Posterior cingulate gyrus (tissue), 11 donors: ENCODE results near the gene NOM1.
"Not testable (repeated sequence)": the region's sequence is repeated elsewhere in the genome, so short reads cannot be mapped to it uniquely, and the experiment has no call there.

Experiments
- DNase-seq, 10 donors: peaks; one replicate each; pipeline versions ENCODE4 v3.0.0 to v3.0.0-alpha.2; 2020 to 2021; ENCODE audit warnings: mixed read lengths in 3 of 10
- intact Hi-C: fragments of 100-400 bp; cut with DNase I; formaldehyde crosslinking; loops from one replicate; pipeline ENCODE4 v1.15.1; 2023

NOM1 gene, protein sequence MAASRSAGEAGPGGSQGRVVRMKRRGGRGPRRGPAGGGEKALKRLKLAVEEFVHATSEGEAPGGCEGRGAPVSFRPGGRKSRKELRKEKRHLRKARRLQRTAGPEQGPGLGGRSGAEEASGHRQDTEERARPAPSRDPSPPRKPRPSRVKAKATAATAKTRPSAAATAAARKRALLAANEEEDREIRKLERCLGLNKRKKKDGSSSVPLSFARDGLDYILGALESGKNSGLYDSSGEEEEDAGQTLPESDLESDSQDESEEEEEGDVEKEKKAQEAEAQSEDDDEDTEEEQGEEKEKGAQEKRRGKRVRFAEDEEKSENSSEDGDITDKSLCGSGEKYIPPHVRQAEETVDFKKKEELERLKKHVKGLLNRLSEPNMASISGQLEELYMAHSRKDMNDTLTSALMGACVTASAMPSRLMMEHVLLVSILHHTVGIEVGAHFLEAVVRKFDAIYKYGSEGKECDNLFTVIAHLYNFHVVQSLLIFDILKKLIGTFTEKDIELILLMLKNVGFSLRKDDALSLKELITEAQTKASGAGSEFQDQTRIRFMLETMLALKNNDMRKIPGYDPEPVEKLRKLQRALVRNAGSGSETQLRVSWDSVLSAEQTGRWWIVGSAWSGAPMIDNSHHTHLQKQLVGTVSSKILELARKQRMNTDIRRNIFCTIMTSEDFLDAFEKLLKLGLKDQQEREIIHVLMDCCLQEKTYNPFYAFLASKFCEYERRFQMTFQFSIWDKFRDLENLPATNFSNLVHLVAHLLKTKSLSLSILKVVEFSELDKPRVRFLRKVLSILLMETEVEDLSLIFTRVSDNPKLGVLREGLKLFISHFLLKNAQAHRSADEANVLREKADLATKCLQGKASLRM

DNA sequence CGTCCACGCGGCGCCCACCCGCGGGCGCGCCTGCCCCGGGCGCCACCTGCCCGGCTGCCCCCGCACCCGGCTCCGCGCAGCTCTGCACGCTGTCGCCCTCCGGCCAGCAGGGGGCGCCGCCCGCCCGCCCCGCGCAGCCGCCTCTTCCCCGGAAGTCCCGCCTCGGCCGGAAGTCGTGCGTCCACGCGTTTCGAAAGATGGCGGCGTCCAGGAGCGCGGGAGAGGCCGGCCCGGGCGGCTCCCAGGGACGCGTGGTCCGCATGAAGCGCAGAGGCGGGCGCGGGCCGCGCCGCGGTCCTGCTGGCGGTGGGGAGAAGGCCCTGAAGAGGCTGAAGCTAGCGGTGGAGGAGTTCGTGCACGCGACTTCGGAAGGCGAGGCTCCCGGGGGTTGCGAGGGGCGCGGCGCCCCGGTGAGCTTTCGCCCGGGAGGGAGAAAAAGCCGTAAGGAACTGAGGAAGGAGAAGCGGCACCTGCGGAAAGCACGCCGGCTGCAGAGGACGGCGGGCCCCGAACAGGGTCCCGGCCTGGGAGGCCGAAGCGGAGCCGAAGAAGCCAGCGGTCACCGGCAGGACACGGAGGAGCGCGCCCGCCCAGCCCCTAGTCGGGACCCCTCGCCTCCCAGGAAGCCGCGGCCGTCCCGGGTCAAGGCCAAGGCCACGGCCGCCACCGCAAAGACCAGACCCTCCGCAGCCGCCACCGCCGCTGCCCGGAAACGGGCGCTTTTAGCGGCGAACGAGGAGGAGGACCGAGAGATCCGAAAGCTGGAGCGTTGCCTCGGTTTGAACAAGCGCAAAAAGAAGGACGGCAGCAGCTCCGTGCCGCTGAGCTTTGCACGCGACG lies at the start of gene NOM1:
NOM1 (plus strand) TSS at position 172 of the 840 bp plus-strand sequence; CDS start at position 198, 26 bp downstream.
- intact Hi-C loops, result loop anchor here (5.0 to 10.0 kb wide), 2 partner anchors 57 to 385 kb away; partner anchors contain the start of genes DNAJB6 and LMBR1
- DNase-seq, result peak; percentile 77 to 98 (median 88)

DNA sequence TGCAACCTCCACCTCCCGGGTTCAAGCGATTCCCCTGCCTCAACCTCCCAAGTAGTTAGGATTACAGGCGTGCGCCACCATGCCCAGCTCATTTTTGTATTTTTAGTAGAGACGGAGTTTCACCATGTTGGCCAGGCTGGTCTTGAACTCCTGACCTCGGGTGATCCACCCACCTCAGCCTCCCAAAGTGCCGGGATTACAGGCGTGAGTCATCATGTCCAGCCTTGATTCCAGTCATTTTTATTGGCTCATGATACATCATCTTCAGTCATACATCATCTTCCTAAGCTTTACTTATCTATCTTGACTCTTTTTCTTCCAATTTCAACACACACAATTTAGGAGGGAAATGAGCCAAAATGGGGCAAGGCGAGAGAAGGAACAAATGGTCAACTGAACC lies 49.4 kb upstream of the NOM1 start:
- intact Hi-C loops, result not testable (repeated sequence)

DNA sequence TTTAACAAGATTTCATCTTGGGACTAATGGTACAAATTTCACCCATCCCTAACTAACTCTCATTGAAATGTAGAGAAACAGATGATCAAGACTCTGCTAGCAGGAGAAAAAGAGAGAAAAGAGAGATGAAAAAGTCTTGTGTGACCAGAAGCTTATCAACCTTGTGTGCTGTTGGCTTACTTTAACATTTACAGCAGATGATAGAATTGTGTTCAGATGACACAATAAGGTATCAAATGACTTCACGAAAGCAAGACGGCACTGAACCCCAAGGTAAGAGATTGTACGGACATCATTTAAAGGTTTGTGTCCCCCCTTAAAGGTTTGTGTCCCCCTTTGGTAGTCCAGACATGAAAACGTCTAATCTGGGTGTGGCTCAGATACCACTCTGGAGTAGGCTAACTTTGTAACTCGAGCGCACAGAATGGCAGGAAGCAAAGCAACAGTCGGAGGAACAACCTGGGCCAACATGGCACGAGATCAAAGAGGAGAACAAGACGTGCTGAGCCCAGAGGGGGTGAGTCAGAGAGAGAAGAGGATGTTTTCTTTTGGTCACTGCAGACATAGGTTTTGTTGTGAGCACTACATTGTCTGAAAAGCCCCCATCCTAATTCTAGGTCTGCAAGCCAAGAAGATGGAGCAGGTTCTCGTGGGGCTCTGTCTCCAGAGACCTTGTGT lies 46.1 kb upstream of the NOM1 start:
- DNase-seq, result no peak
- intact Hi-C loops, result no loop called here

More for the DNA sequence above, 49.4 kb upstream of the NOM1 start:
- not testable (repeated sequence) for DNase-seq

DNA sequence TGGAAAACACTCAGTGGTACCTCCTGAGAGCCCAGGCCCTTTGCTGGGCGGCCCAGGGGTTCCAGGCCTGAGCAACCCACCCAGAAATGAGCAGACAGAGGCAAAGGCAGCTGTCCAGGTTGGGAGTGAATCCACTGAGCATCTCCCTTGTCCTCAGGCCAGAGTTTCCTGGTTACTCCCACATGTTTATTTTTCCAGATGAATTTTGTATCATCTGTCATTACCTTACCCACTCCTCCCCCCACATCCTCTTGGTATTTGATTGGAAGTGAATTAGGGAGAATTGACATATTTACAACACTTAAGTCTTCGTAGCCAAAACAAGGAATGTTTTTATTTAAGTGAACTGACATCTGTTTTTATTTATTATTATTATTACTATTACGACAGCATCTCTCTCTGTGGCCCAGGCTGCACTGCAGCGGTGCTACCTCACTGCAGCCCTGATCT lies 43.3 kb upstream of the NOM1 start:
- no peak for DNase-seq
- intact Hi-C loops, result no loop called here

DNA sequence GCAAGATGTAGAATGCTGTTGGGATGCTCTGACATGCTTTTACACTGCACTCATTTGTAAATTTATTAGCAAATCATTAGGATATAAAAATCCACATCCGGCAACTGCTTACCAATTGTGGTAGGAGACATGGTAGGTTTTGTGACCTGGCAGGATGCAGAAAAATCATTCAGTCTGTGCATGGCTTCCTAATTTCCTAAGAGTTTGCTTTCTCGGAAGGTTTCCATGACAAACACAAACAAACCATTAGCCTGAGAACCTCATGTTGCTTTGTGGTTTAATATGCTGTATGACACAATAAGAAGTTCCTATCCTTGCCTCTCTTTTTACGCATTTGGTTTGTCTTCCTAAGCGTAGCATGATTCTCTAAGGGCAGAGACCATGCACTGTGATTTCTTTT lies 41.9 kb upstream of the NOM1 start:
- intact Hi-C loops, result loop anchor here (2.0 kb wide), 1 partner anchor 343 kb away; no protein-coding TSS in a partner anchor
- DNase-seq, result no peak

DNA sequence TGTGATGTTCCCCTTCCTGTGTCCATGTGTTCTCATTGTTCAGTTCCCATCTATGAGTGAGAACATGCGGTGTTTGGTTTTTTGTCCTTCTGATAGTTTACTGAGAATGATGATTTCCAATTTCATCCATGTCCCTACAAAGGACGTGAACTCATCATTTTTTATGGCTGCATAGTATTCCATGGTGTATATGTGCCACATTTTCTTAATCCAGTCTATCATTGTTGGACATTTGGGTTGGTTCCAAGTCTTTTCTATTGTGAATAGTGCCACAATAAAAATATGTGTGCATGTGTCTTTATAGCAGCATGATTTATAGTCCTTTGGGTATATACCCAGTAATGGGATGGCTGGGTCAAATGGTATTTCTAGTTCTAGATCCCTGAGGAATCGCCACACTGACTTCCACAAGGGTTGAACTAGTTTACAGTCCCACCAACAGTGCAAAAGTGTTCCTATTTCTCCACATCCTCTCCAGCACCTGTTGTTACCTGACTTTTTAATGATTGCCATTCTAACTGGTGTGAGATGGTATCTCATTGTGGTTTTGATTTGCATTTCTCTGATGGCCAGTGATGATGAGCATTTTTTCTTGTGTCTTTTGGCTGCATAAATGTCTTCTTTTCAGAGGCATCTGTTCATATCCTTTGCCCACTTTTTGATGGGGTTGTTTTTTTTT lies 39.8 kb upstream of the NOM1 start:
- DNase-seq, result not testable (repeated sequence)
- intact Hi-C loops, result loop anchor here (2.0 kb wide), 1 partner anchor 341 kb away; no protein-coding TSS in a partner anchor

DNA sequence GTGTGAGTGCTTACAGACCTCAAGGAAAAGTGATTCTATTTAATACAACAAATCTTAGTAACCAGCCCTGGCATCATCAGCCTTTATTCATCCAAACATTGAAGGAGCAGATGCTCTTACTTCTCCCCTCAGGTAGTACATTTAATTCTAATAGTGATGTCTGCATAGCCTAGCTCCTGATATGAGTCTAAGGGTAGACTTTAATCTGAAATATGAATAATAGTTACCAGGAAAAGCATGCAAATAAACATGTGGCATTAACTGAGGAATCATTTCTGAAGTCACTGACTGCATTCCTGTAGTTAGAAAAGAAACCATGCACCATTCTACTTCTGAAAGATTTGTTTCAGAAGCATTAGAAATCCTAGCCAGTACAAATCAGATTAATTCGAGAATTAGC lies 30.9 kb upstream of the NOM1 start:
- intact Hi-C loops, result no loop called here
- DNase-seq, result no peak

DNA sequence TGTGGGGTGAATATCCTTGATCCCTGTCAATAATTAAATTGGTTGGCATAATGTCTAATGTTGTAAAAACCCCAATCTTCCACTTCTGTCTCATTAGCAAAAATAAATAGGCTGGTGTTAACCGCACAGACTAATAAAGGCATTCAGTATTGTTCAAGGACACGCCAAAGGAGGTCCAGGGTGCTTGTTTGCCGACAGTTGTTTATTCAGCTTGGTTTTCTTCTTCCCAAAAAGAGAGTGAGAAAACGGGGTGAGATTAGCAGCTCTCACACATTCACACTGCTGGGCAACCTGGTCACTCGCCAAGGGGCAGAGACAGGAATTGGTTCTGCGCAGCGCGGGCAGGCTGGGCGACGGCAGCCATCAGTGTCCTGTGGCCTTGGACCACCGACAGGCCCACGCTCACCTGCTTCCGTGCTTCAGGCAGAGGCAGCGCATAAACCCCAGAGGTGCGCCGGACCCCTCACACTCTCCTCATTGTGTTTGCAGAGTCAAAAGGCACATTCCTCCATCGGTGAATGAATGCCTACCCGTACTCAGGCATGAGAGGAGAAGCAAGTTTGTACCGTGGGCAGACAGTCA lies 30.3 kb upstream of the NOM1 start:
- DNase-seq, result peak in 1 of 10 donors; percentile 57
- intact Hi-C loops, result no loop called here

DNA sequence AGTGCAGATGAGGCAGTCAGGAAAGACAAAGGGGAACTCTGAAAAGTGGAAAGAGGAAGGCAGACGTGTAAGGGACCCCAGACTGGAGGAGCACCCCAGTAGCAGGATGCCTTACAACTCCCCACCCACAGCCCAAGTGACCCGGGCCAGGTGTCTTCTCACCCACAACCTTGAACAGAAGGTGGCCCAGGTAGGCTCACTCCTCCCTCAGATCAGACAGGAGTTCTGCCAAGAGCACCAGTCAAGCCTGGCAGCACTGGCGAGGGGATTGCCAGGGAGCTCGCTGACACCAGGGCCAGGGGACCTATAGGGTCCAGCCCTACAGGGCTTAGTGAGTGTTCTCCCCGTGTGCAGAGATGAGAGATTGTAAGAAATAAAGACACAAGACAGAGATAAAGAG lies 29.4 kb upstream of the NOM1 start:
- intact Hi-C loops, result no loop called here
- no peak for DNase-seq

DNA sequence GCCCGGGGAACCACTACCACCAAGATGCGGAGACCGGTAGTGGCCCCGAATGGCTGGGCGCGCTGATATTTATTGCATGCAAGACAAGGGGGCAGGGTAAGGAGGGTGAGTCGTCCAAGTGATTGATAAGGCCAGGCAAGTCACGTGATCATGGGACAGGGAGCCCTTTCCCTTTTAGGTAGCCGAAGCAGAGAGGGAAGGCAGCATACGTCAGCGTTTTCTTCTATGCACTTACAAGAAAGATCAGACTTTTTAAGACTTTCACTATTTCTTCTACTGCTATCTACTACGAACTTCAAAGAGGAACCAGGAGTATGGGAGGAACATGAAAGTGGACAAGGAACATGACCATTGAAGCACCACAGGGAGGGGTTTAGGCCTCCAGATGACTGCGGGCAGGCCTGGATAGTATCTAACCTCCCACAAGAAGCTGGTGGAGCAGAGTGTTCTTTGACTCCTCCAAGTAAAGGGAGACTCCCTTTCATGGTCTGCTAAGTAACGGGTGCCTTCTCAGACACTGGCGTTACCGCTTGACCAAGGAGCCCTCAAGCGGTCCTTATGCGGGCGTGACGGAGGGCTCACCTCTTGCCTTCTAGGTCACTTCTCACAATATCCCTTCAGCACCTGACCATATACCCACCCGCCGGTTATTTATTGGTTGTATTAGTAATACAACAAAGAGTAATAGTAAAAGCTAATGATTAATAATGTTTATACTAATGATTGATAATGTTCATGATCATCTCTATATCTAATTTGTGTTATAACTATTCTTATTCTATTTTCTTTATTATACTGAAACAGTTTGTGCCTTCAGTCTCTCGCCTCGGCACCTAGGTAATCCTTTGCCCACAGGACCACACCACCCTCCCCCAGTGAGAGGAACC lies 28.8 kb upstream of the NOM1 start:
- peak in 1 of 10 donors; percentile 49 for DNase-seq
- intact Hi-C loops, result not testable (repeated sequence)

DNA sequence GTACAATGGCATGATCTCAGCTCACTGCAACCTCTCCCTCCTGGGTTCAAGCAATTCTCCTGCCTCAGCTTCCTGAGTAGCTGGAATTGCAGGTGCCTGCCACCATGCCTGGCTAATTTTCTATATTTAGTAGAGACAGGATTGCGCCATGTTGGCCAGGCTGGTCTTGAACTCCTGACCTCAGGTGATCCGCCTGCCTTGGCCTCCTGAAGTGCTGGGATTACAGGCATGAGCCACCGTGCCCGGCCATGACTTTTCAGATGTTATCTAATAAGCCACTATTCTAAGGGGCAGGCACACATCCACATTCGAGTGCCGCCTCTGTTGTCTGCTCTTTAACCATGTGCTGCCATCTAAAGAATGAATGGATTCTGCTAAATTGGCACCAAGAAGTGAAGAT lies 27.2 kb upstream of the NOM1 start:
- intact Hi-C loops, DNase-seq: not testable (repeated sequence)

DNA sequence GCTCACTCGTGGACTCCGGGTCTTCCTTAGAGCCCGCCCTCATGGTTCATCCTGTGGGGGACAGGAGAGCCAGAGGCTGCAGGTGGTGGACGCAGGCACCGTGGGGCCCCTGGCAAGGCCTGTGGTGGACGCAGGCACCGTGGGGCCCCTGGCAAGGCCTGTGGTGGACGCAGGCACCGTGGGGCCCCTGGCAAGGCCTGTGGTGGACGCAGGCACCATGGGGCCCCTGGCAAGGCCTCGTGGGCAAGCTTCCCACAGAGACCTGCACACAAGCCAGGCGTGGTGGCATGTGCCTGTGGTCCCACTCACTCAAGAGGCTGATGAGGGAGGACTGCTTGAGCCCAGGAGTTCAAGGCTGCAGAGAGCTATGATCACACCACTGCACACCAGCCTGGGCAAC lies 23.7 kb upstream of the NOM1 start:
- DNase-seq, intact Hi-C loops: not testable (repeated sequence)

DNA sequence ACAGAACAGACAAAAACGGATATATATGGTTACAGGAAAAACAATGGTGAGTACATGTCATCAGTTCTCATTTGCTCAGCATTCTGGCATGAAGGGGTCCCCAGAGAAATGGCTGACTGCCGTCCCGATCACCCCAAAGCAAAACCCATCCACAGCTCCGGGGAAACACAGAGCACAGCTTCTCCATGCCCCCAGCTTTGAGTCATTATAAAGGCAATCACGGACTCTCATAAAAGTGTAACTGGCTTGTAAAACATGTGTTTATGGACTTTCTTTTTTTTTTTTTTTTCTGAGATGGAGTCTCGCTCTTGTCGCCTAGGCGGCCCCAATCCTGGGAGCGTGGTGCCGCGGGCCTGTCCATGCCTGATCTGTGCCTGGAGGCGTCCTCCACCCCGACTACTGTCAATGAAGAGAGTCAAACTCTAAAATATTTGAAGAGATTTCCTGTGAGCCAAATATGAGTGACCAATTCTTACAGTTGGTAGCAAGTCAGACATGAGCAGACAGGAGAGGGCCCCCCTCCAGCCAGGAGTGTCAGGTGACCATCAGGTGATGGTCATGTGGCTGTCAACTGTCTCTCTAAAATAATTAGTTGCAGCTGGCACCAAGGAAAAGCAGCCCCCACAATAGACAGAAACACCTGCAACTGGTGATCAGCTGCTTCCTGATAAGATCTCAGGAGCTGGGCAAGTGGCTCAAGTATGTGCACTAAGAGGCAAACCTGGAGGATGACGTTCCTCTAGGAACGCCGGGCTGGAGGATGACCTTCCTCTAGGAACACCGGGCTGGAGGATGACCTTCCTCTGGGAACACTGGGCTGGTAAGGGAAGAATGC lies 21.7 kb upstream of the NOM1 start:
- intact Hi-C loops, result no loop called here
- no peak for DNase-seq

DNA sequence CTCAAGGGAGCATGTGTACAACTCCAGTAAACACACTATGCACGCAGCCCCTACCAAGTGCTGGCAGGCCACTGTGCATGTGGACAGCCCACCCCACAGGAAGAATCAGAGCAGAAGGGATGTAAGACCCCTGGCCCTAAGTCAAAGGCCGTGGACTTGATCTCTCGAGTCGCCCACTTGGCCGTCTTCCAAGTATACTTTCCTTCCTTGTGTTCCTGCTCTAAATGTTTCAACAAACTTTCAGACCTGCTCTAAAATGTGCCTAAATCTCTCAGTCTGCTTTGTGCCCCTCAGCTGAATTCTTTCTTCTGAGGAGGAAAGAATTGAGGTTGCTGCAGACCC lies 21.1 kb upstream of the NOM1 start:
- intact Hi-C loops, result no loop called here
- DNase-seq, result no peak

DNA sequence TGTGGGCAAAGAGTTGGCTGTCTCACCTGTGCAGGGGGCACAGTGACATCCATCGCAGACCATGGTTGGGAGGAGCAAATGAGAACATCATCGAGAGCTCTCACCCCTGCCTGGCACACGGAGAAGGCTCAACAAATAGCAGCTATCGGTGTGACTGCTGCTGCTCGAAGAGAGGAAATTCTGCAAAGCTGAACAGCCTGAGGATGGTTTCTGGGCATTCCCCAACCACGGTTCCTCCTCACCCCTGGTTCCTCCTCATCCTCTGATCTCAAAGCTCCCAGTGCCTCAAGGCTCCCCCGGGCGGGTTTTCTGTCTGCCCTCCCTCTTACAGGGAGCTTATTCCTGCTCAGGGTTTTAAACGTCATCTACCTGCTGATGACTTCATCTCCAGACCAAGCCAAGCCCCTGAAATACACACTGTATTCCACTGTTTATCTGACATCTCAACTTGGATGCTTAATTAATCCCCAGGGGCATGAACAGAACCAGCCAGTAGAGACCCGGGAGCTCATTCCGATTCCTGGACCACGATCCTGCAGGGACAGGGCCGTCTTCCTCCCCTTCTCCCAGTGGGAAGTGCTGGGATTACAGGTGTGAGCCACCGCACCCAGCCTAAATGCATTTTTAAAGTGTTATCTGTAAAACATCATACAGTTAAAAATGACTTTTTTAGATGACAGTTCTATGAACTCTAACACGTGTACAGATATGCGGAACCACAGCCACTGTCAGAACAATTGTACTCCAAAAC lies 19.5 kb upstream of the NOM1 start:
- DNase-seq, result no peak
- intact Hi-C loops, result no loop called here

DNA sequence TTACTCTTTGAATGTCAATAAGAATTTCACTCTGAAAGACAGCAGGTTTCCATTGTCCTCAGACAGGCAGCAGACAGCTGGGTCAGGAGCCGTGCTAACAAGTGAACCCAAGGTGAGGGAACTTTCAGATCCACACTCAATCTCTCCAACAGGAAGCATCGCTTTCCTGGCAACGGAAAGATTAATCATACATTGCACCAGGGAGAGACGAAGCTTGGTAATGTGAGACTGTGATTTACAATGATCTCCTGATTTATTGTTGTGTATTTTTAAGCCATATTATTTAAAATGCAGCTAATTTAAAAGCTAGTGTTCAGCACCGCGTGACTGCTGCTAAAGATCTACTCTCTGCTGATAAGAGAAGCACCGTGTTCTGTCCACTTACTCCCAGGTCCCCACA lies 17.5 kb upstream of the NOM1 start:
- intact Hi-C loops, result no loop called here

More for the DNA sequence above, 17.5 kb upstream of the NOM1 start:
- no peak for DNase-seq
